Activated CD4-positive, alpha-beta memory T cell treated with anti-CD3 and anti-CD28 coated beads, Interleukin-2, amount 10 ng/mL, durations not matched to agents 7 days and 5 days (primary cell): ENCODE measurements around the gene KCNA5. TPM values are rescaled to one million over a fixed set of nuclear protein-coding genes. Genes with fewer than 3 reads are reported as not detected.

Source experiments
- CTCF ChIA-PET: fragments of 350-600 bp; sonication (Branson Sonifier 250); formaldehyde crosslinking; loops from one replicate; lab custom pipeline; 2021; ENCODE audit warnings: antibody characterized with exemption, inconsistent platforms; lab: Charles Lee
- POLR2A ChIA-PET: fragments of 350-600 bp; sonication (Branson Sonifier 250); formaldehyde crosslinking; loops from one replicate; lab custom pipeline; 2021; ENCODE audit warnings: antibody characterized with exemption; lab: Charles Lee
- DNase-seq: peaks from one replicate; pipeline ENCODE4 v3.0.0-alpha.2; 2020
- H3K27ac Mint-ChIP-seq: one replicate; pipeline ENCODE4 v1.8.0; 2021; ENCODE audit warnings: mild to moderate bottlenecking, mixed read lengths
- H3K27me3 Mint-ChIP-seq: one replicate; pipeline ENCODE4 v1.8.0; 2021; ENCODE audit warnings: mixed read lengths
- H3K36me3 Mint-ChIP-seq: one replicate; pipeline ENCODE4 v1.8.0; 2021; ENCODE audit warnings: low read depth, mixed read lengths
- H3K4me1 Mint-ChIP-seq: one replicate; pipeline ENCODE4 v1.8.0; 2021; ENCODE audit warnings: mixed read lengths
- H3K4me3 Mint-ChIP-seq: one replicate; pipeline ENCODE4 v1.8.0; 2021; ENCODE audit warnings: mild to moderate bottlenecking, mixed read lengths
- H3K9me3 Mint-ChIP-seq: one replicate; pipeline ENCODE4 v1.8.0; 2021; ENCODE audit warnings: mixed read lengths
- total RNA-seq, 2 experiments: library from RNA; stranded (reverse); gene quantifications; one replicate each; pipeline ENCODE4 v1.2.3, GENCODE V29; 2021

Gene KCNA5
- total RNA-seq, 2 experiments from 2014 or later, result not detected

DNA sequence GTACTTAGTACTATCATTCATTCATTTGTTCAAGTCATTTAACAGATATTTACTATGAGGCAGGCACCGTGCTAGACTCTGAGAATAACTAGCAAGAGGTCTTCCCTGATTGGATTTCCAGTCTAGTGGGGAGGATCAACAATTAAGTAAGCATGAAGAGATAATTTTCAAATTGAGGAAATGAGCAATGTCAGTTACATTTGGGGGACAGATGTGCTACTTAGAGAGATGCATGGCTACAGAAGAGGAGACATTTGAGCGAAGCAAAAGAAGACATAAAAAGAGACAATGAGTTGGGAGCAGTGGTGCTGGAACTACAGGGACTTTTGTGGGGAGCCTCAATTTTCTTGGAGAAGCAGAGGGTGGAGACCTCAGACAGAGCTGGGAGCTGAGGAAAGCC lies 7.7 kb downstream of the KCNA5 start:
- ChIA-PET POLR2A (no interaction called here), CTCF (no interaction called here)
- Mint-ChIP-seq H3K27ac (no peak overlapping the region), H3K9me3 (no peaks in the 10 kb centered on the region), H3K4me1 (peaks cover 5% of the 10 kb centered on the region), H3K36me3 (no peaks in the 10 kb centered on the region), H3K27me3 (peaks cover 9% of the 10 kb centered on the region), H3K4me3 (no peak overlapping the region)
- no peak for DNase-seq

DNA sequence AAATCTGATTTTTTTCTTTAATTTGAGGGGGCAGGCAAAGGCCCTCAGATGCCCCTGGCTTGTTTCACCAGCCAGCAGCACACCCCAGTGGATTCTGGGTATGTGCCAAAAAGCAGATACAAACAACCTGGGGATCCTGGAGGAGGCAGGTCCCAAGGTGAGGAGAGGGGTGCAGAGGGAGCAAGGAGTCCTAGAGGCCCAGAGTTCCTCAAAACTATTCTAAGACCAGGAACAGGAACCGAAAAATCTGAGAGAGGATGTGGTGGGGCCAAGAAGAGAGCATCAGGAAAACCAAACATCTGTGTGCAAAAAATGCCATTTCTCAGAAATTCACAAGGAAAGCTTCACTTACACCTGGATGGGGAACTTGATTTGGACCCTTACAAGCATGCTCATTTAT lies 8.2 kb downstream of the KCNA5 start:
- H3K27ac Mint-ChIP-seq, result no peak overlapping the region
- no peak for DNase-seq
- H3K36me3 Mint-ChIP-seq, result no peaks in the 10 kb centered on the region
- H3K9me3 Mint-ChIP-seq, result no peaks in the 10 kb centered on the region
- peaks cover 5% of the 10 kb centered on the region for H3K4me1 Mint-ChIP-seq
- no peak overlapping the region for H3K4me3 Mint-ChIP-seq
- H3K27me3 Mint-ChIP-seq, result peaks cover 13% of the 10 kb centered on the region
- ChIA-PET POLR2A (no interaction called here), CTCF (interaction anchor here (0.7 kb wide), 1 partner anchor 116 kb away, joined by 3 read pairs; no protein-coding TSS in a partner anchor)

- no peak overlapping the region for H3K4me3 Mint-ChIP-seq
- no peak for DNase-seq
- ChIA-PET POLR2A (no interaction called here), CTCF (interaction anchor here (0.7 to 1.4 kb wide), 2 partner anchors 10 to 115 kb away, joined by 3 to 4 read pairs; no protein-coding TSS in a partner anchor)
- no peaks in the 10 kb centered on the region for H3K36me3 Mint-ChIP-seq
- no peak overlapping the region for H3K27ac Mint-ChIP-seq
- H3K27me3 Mint-ChIP-seq, result peaks cover 13% of the 10 kb centered on the region
- H3K4me1 Mint-ChIP-seq, result peaks cover 5% of the 10 kb centered on the region
- no peaks in the 10 kb centered on the region for H3K9me3 Mint-ChIP-seq
Observed at GRCh38 chr12:5052348-5052747, 8.7 kb downstream of the KCNA5 start.

- no peaks in the 10 kb centered on the region for H3K4me1 Mint-ChIP-seq
- no peak overlapping the region for H3K27ac Mint-ChIP-seq
- no peak for DNase-seq
- H3K4me3 Mint-ChIP-seq, result no peak overlapping the region
- CTCF ChIA-PET, result interaction anchor here (1.2 kb wide), 1 partner anchor 37 kb away, joined by 4 read pairs; no protein-coding TSS in a partner anchor
- peaks cover 18% of the 10 kb centered on the region for H3K27me3 Mint-ChIP-seq
- no peaks in the 10 kb centered on the region for H3K9me3 Mint-ChIP-seq
- no peaks in the 10 kb centered on the region for H3K36me3 Mint-ChIP-seq
- POLR2A ChIA-PET, result no interaction called here
Observed at GRCh38 chr12:5059358-5059757, 15.7 kb downstream of the KCNA5 start.

DNA sequence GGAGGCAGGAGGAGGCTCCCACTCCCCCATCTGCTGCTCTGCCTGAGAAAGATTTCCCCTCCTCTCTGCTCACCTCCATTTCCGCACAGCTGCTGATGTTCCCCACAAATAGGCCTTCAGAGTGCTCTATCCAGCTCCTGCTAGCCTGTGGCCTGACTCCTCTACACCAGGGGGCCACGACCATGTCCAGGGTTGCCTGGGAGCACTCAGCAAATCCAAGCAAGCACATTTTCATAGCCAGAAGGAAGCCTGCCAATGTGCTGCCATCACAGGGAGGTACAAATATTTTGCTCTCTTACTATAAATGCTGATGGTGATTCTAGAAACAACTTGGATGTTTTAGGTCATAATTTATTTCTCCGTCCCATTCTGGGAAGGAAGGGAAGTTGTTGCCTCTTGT lies 17.3 kb downstream of the KCNA5 start:
- Mint-ChIP-seq H3K4me1 (no peaks in the 10 kb centered on the region), H3K9me3 (no peaks in the 10 kb centered on the region), H3K27me3 (peaks cover 18% of the 10 kb centered on the region), H3K27ac (no peak overlapping the region), H3K4me3 (no peak overlapping the region), H3K36me3 (no peaks in the 10 kb centered on the region)
- no peak for DNase-seq
- POLR2A ChIA-PET, result no interaction called here
- CTCF ChIA-PET, result no interaction called here

DNA sequence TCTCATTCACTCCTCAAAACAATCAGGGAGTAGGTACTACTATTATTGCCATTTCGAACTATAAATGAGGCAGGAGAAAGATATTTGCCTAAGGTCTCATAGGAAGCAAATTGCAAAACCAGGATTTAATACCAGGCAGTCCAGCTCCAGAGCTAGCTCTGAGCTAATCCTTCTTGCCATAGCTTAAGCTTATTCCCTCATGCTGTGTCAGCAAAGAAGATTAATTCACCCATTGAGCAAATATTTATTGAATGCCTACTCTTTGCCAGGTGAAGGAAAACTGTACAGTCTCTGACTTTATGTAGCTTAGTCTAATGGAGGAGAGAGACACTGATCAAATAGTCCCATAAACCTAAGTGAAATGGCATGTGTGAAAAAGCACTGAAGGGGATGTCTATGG lies 19.5 kb downstream of the KCNA5 start:
- H3K36me3 Mint-ChIP-seq, result no peaks in the 10 kb centered on the region
- CTCF ChIA-PET, result no interaction called here
- no peaks in the 10 kb centered on the region for H3K9me3 Mint-ChIP-seq
- DNase-seq, result no peak
- POLR2A ChIA-PET, result no interaction called here
- no peak overlapping the region for H3K4me3 Mint-ChIP-seq
- H3K27me3 Mint-ChIP-seq, result peaks cover 14% of the 10 kb centered on the region
- H3K4me1 Mint-ChIP-seq, result no peaks in the 10 kb centered on the region
- H3K27ac Mint-ChIP-seq, result no peak overlapping the region

DNA sequence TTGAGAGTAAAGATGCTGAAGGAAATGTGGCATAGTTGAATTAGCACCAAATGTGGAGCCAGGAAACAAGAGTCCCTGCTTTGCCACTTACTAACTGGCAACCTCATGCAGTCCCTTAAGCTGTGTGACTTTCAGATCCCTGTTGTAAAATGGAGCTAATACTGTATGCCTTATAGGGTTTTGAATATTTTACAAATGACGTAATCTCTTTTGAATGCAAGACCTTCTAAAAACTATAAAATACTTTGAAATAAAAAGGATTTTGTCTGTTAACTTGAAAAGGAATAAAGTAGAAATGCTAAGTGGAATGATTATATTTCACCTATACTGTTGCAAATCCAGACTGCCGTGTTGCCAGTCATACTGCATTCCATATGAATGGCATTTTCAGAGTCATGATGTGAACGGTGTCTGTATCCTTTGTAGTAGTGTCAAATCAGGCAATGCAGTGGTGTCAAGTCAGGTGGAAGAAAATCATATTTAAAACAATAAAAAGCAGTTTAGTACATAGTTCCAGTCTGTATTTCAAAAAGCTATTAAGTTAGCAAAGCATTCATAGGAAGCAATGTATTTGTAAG lies 21.3 kb downstream of the KCNA5 start:
- peaks cover 17% of the 10 kb centered on the region for H3K27me3 Mint-ChIP-seq
- DNase-seq, result no peak
- H3K36me3 Mint-ChIP-seq, result no peaks in the 10 kb centered on the region
- no peaks in the 10 kb centered on the region for H3K4me1 Mint-ChIP-seq
- ChIA-PET CTCF (no interaction called here), POLR2A (no interaction called here)
- H3K4me3 Mint-ChIP-seq, result no peak overlapping the region
- H3K27ac Mint-ChIP-seq, result no peak overlapping the region
- H3K9me3 Mint-ChIP-seq, result no peaks in the 10 kb centered on the region

DNA sequence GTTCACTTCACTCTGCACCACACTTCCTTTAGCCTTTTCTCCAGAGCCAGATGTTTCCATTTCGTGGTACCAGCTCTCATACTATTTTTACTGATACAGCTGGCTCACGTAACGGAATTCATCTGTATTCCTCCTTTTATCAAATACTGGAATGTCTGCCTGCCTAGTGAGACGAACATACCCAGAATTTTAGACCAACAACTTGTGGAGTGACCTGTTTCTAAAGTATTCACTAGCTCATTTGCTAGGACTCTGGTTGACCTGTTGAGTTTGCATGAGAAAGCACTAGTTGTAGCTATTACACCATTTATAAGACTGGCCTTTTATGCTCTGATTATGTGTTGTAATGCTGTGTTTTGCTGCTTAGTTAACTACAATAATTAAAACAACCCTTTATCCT lies 22.6 kb downstream of the KCNA5 start:
- Mint-ChIP-seq H3K36me3 (no peaks in the 10 kb centered on the region), H3K4me3 (no peak overlapping the region), H3K27me3 (peaks cover 16% of the 10 kb centered on the region), H3K9me3 (no peaks in the 10 kb centered on the region), H3K4me1 (no peaks in the 10 kb centered on the region), H3K27ac (no peak overlapping the region)
- CTCF ChIA-PET, result no interaction called here
- no peak for DNase-seq
- POLR2A ChIA-PET, result no interaction called here

DNA sequence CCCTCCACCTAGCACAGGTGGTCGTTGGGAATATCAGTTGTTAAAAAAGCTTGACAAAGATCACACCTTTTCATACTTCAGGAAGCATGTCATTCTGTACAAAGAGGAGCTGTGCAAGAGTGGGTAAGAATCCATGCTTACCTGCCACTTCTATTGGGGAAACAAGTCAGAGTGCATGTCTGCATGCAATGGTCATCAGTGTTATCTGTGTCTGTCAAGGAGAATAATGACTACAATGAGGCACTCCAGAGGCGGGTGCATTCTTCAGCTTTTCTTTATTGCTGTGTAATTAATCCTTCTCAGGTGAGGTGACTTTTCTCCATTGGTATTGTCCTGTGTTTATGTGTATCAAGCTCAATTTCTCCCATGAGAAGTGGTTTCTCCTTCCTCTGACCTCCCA lies 24.4 kb downstream of the KCNA5 start:
- CTCF ChIA-PET, result no interaction called here
- Mint-ChIP-seq H3K27ac (no peak overlapping the region), H3K9me3 (no peaks in the 10 kb centered on the region), H3K27me3 (peaks cover 10% of the 10 kb centered on the region), H3K36me3 (no peaks in the 10 kb centered on the region), H3K4me3 (no peak overlapping the region), H3K4me1 (no peaks in the 10 kb centered on the region)
- DNase-seq, result no peak
- POLR2A ChIA-PET, result no interaction called here

DNA sequence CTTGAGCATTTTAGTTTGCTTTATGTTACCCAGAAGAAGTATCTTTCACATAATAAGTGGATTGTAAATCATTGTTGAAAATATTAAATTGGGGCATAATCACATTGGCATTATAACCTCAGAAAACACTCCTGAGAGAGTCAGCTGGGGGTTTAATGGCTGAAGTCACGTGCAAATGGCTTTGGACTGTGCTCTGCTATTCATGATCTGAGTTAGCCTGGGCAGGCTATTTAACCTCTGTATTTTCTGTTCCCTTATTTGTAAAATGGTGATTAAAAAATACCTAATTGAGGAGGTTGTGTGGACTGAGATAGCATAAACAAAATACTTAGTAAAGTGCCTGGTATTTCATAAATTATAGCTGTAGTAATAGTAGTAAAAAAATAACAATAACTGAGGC lies 24.9 kb downstream of the KCNA5 start:
- no peaks in the 10 kb centered on the region for H3K9me3 Mint-ChIP-seq
- H3K27me3 Mint-ChIP-seq, result peaks cover 10% of the 10 kb centered on the region
- ChIA-PET POLR2A (no interaction called here), CTCF (no interaction called here)
- DNase-seq, result no peak
- H3K36me3 Mint-ChIP-seq, result no peaks in the 10 kb centered on the region
- no peaks in the 10 kb centered on the region for H3K4me1 Mint-ChIP-seq
- H3K4me3 Mint-ChIP-seq, result no peak overlapping the region
- no peak overlapping the region for H3K27ac Mint-ChIP-seq

GRCh38 chr12:5070090-5070489 lies 26.4 kb downstream of the KCNA5 start:
- Mint-ChIP-seq H3K4me1 (no peaks in the 10 kb centered on the region), H3K27me3 (peaks cover 6% of the 10 kb centered on the region), H3K36me3 (no peaks in the 10 kb centered on the region), H3K27ac (no peak overlapping the region), H3K9me3 (no peaks in the 10 kb centered on the region), H3K4me3 (no peak overlapping the region)
- POLR2A ChIA-PET, result no interaction called here
- CTCF ChIA-PET, result no interaction called here
- DNase-seq, result no peak

DNA sequence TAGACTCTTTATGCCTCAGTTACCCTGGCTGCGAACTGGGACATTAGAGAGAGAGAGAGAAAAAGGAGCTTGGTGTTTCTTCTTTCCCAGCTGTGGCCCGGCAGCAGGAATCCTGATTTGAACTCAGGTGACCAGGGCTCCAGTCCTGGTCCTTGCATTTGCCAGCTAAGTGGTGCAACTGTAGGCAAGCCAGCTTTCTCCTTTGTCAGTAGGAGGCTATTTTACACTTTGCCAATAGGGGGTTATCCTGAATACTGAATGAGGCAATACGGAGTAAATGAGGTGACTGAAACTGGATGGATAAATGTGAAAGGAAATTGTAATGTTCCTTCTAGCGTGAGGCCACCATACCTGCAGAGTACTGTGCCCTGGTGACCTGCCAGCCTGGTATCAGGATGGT lies 27.8 kb downstream of the KCNA5 start:
- Mint-ChIP-seq H3K4me1 (no peaks in the 10 kb centered on the region), H3K27ac (no peak overlapping the region), H3K4me3 (no peak overlapping the region), H3K27me3 (peaks cover 6% of the 10 kb centered on the region), H3K9me3 (no peaks in the 10 kb centered on the region), H3K36me3 (no peaks in the 10 kb centered on the region)
- POLR2A ChIA-PET, result no interaction called here
- DNase-seq, result no peak
- CTCF ChIA-PET, result no interaction called here

- Mint-ChIP-seq H3K27me3 (peaks cover 6% of the 10 kb centered on the region), H3K4me3 (no peak overlapping the region), H3K36me3 (no peaks in the 10 kb centered on the region), H3K9me3 (no peaks in the 10 kb centered on the region), H3K27ac (no peak overlapping the region), H3K4me1 (no peaks in the 10 kb centered on the region)
- CTCF ChIA-PET, result no interaction called here
- POLR2A ChIA-PET, result no interaction called here
- DNase-seq, result no peak
Observed at GRCh38 chr12:5072311-5072710, 28.6 kb downstream of the KCNA5 start.

- Mint-ChIP-seq H3K9me3 (no peaks in the 10 kb centered on the region), H3K4me1 (no peaks in the 10 kb centered on the region), H3K4me3 (no peak overlapping the region), H3K27ac (no peak overlapping the region), H3K36me3 (no peaks in the 10 kb centered on the region), H3K27me3 (peaks cover 7% of the 10 kb centered on the region)
- DNase-seq, result no peak
- ChIA-PET POLR2A (no interaction called here), CTCF (no interaction called here)
Observed at GRCh38 chr12:5073054-5073453, 29.4 kb downstream of the KCNA5 start.
